SKM-1 treated with dmso at 0.1 percent for 144 hours (cell line): ENCODE results near the gene LUZP1.

Experiments
- DNase-seq: peaks from one replicate; lab custom pipeline; 2025; ENCODE audit not compliant: unreplicated experiment; lab: John Stamatoyannopoulos, UW

LUZP1 gene

DNA sequence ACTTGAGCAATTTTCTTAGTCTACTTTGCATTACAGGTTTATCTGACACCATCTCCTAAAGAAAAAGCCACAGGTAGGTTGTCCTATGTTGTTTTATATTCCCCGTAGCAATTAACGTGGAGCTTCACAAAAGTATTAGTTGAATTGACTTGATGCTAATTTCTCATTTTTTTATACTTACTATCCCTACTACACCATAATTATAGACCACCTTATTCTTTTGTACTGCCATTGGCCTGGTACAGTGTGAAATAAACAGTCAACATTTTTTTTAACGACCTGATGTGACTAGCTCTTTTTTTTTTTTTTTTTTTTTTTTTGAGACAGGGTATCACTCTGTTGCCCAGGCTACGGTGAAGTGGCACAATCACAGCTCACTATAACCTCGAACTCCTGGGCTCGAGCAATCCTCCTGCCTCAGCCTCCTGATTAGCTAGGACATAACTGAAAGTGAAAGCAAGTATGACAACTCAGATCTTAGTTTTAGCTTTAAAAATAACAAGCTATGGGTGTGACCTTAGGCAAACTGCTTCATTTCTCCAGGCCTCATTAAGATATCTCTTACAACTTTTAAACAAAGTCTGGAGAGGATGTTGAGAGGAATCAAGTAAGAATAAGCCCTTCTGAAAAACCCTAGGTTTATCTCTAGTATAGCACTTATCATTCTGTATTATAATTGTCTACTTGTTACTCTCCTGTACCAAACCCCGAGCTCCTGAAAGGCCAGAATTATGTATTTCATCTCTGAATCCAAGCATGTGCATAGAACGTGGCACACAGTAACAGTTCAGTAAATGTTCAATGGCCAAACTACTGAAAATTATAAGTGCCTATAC, 49.5 kb downstream of the LUZP1 start:
- no peak for DNase-seq

- DNase-seq: no peak
These were observed 50.2 kb downstream of the LUZP1 start for GRCh38 chr1:23118407-23118806.

GRCh38 chr1:23116921-23117699, 51.5 kb downstream of the LUZP1 start:
- DNase-seq: no peak

GRCh38 chr1:23116216-23116836, 52.3 kb downstream of the LUZP1 start:
- no peak for DNase-seq

- DNase-seq: no peak
These were observed 54.1 kb downstream of the LUZP1 start for GRCh38 chr1:23114424-23115079.

- DNase-seq: no peak
These were observed 56.8 kb downstream of the LUZP1 start for GRCh38 chr1:23111600-23112535.

- no peak for DNase-seq
These were observed 58.3 kb downstream of the LUZP1 start for GRCh38 chr1:23110391-23110790.

GRCh38 chr1:23108918-23109533, 59.6 kb downstream of the LUZP1 start:
- no peak for DNase-seq

GRCh38 chr1:23103001-23103889, 65.4 kb downstream of the LUZP1 start:
- DNase-seq: peak; percentile 18

DNA sequence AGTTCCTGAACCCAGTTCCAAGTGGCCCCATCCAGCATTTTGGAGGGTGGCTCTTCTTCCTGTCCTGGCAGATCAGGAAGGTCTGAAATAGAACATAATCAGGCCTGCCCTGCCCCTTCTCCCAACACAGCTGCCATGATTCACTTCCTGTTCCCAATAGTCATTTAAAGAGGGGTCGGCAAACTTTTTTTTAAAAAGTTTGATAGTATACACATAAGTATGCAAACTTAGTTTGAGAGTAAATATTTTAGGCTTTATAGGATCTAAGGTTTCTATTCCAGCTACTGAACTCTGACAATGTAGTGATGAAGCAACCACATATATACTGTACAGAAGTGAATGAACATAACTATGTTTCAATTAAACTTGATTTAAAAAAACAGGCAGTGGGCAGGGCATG, 66.4 kb downstream of the LUZP1 start:
- DNase-seq: no peak

DNA sequence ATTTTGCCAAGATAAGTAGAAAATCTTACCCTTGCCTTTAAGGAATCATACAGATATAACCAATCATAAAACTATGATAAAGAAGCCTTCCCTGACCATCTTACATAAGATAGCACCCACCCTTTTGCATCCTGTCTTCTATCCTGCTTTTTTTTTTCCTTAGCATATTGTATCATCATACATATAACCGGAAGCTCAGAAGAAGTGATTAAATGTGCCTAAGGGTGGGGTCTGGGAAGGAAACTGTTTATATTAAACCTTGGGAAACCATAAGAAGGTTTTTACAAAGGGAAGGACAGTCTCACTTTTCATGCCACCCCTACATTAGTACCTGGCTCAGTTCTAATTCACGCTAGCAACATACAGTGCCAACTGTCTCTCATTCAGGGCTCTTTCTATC, 66.8 kb downstream of the LUZP1 start:
- DNase-seq: no peak

GRCh38 chr1:23101101-23101827, 67.4 kb downstream of the LUZP1 start:
- no peak for DNase-seq

DNA sequence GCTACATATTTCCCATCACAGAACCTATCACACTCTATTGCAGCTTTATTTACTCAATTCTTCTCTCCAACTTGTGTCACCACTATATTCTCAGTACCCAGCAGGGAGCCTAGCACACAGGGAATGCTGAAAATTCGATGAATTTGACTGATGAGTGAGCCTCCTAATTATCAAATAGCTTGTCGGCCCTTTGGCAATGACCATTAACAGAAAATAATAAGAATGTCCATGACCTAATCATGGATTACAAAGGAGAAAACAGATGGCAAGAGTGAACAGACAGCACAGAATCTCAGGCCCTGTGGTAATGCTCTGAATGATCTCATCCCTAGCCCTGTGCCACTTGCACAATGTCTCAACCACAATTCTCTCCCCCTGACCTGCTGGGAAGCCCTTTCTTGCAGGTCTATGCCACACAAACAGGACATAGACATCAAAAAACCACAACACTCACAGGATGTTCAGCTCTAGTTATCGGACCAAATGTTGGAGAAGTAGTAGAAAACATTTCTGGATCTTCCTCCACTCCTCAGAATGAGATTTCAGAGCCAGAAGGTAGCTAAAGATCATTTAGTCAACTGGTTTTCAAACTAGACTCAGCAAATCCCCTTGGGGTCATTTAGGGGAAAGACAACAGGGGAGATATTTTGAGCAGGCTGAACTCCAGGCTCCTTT, 68.4 kb downstream of the LUZP1 start:
- DNase-seq: peak; percentile 94

- no peak for DNase-seq
These were observed 69.5 kb downstream of the LUZP1 start for GRCh38 chr1:23099171-23099536.

GRCh38 chr1:23098463-23099170, 70.0 kb downstream of the LUZP1 start:
- peak; percentile 38 for DNase-seq

- no peak for DNase-seq
These were observed 71.3 kb downstream of the LUZP1 start for GRCh38 chr1:23097316-23097715.

- no peak for DNase-seq
These were observed 76.2 kb downstream of the LUZP1 start for GRCh38 chr1:23092447-23092846.
